Measurements from ENCODE around the gene MCTP1. TPM values are rescaled to one million over a fixed set of nuclear protein-coding genes. Genes with fewer than 3 reads are reported as not detected.

MCTP1 gene
- total and polyA plus RNA-seq, 10 of the 15 experiments (the other 5 are each of a cell fraction or from before 2014, with no cell fraction given): 12.6 to 45.9 (median 18.8) TPM

- Histone ChIP-seq H3K27me3 (replicated peaks in 1 of 2; ENCODE audit: control insufficient read depth in 2 of 2, insufficient read depth in 2 of 2, low read length in 1 of 2) (peaks cover 2 to 18% of the 10 kb centered on the region in 2 experiments), H3K9me3 (replicated peaks; ENCODE audit: control insufficient read depth, insufficient read depth, low read length) (no peaks in the 10 kb centered on the region; the same call in 2 of the 3 replicates), H4K20me1 (ENCODE audit: control insufficient read depth, insufficient read depth) (no peaks in the 10 kb centered on the region), H3K4me1 (ENCODE audit: control insufficient read depth, insufficient read depth, low read length) (no peaks in the 10 kb centered on the region), H3K4me3 (no peak overlapping the region), H3K36me3 (ENCODE audit: control insufficient read depth in 2 of 2, insufficient read depth in 2 of 2, low read length in 1 of 2) (no peaks in the 10 kb centered on the region), H3K27ac (ENCODE audit: control insufficient read depth, insufficient read depth) (no peak overlapping the region), H2AFZ (ENCODE audit: control insufficient read depth, low read depth, low read length) (no peak overlapping the region), H3K79me2 (ENCODE audit: control insufficient read depth, insufficient read depth, low read length) (no peaks in the 10 kb centered on the region), H3K4me2 (ENCODE audit: control insufficient read depth, insufficient read depth) (no peak overlapping the region), H3K9ac (ENCODE audit: control insufficient read depth, insufficient read depth, low read length) (no peak overlapping the region)
- intact Hi-C loops (cut with micrococcal nuclease; ENCODE audit: unreplicated experiment) (loop anchor here (5.0 kb wide), 1 partner anchor 564 kb away; no protein-coding TSS in a partner anchor), in situ Hi-C loops (cut with MboI) (no loop called here)
- BruUV-seq (replicated peaks): no TSS peak
- TF ChIP-seq STAT1 (conservative IDR thresholded peaks at IDR 0.05) (no peak), TCF12 (IDR thresholded peaks at IDR 0.05; ENCODE audit: low read depth, low read length) (no peak), MTA3 (IDR thresholded peaks at IDR 0.05; ENCODE audit: borderline replicate concordance, low read length) (no peak), ZBTB40 (IDR thresholded peaks at IDR 0.05; ENCODE audit: borderline replicate concordance) (no peak), YY1 (IDR thresholded peaks at IDR 0.05; ENCODE audit: low read depth, low read length) (no peak), SUZ12 (IDR thresholded peaks at IDR 0.05; ENCODE audit: unreplicated experiment) (no peak), SREBF1 (IDR thresholded peaks at IDR 0.05; ENCODE audit: low read length) (no peak), RUNX3 (IDR thresholded peaks at IDR 0.05; ENCODE audit: low read length) (no peak), KAT2A (conservative IDR thresholded peaks at IDR 0.05; ENCODE audit: control insufficient read depth, low read depth, low read length) (no peak), GATAD2B (conservative IDR thresholded peaks at IDR 0.05; ENCODE audit: low read depth) (no peak), ZNF24 (IDR thresholded peaks at IDR 0.05) (no peak)
- RAD21 ChIA-PET (ENCODE audit: unreplicated experiment): interaction anchor here (0.8 kb wide), 1 partner anchor 251 kb away, joined by 3 read pairs; no protein-coding TSS in a partner anchor
- FAIRE-seq (no peak), ATAC-seq (no peak), DNase-seq (ENCODE audit: low read depth, low spot score) (no peak)
- 21% methylated on average over 10 of the region's 10 CpGs for WGBS (ENCODE audit: insufficient coverage, insufficient replicate concordance, low lambda C conversion rate, missing lambda C conversion rate)
- SMC1A ChIA-PET (ENCODE audit: uncharacterized antibody, unreplicated experiment): interaction anchor here (1.0 to 1.2 kb wide), 2 partner anchors 11 kb away, joined by 3 read pairs; no protein-coding TSS in a partner anchor
- CTCF ChIA-PET: interaction anchor here (0.6 to 0.7 kb wide), 2 partner anchors 201 to 309 kb away, joined by 3 read pairs; no protein-coding TSS in a partner anchor
- POLR2A ChIA-PET: no interaction called here
Measured at GRCh38 chr5:95283022-95283615, 1.8 kb downstream of the MCTP1 start.

Data from GM12878 (cell line).